ENCODE data around the gene METTL16.

GRCh38 chr17:2390199-2390836, 121.4 kb downstream of the METTL16 start:
- TF ChIP-seq CTCF (conservative IDR thresholded peaks at IDR 0.05; ENCODE audit: low read depth, low read length) (no peak), POLR2A (IDR thresholded peaks at IDR 0.05; ENCODE audit: low read depth, low read length) (no peak), MAZ (IDR thresholded peaks at IDR 0.05; ENCODE audit: borderline replicate concordance, low read depth, low read length) (no peak), RFX5 (IDR thresholded peaks at IDR 0.05; ENCODE audit: low read depth, low read length) (no peak), BHLHE40 (IDR thresholded peaks at IDR 0.05; ENCODE audit: low read depth, low read length) (no peak), RAD21 (IDR thresholded peaks at IDR 0.05; ENCODE audit: low read length) (no peak), MAFK (IDR thresholded peaks at IDR 0.05; ENCODE audit: low read depth, low read length) (no peak), SMC3 (IDR thresholded peaks at IDR 0.05; ENCODE audit: low read depth, low read length) (no peak), CEBPB (IDR thresholded peaks at IDR 0.05; ENCODE audit: low read depth, low read length) (no peak), RCOR1 (IDR thresholded peaks at IDR 0.05; ENCODE audit: insufficient replicate concordance, low read length) (no peak), USF2 (IDR thresholded peaks at IDR 0.05; ENCODE audit: low read depth, low read length) (no peak), CHD1 (IDR thresholded peaks at IDR 0.05; ENCODE audit: low read depth, low read length) (no peak)
